KOPT-K1 (cell line): ENCODE results near the gene LILRA6.
A peak's percentile ranks its signal among the peaks of the same experiment; 100 is the strongest.
"Not testable (repeated sequence)": the region's sequence is repeated elsewhere in the genome, so short reads cannot be mapped to it uniquely, and the experiment has no call there.

Experiments
- H3K27ac ChIP-seq: fragments of 200-600 bp; sonication (generic); 2 replicates; pipeline ENCODE4 v1.5.1; 2016; ENCODE audit warnings: antibody characterized with exemption, mild to moderate bottlenecking, low read depth, low read length; ENCODE audit not compliant: poor library complexity, severe bottlenecking
- H3K36me3 ChIP-seq: fragments of 200-600 bp; sonication (generic); 2 replicates; pipeline ENCODE4 v1.5.1; 2017; ENCODE audit warnings: antibody characterized with exemption, mild to moderate bottlenecking, low read length, moderate library complexity; ENCODE audit not compliant: insufficient read depth
- H3K9me3 ChIP-seq: fragments of 200-600 bp; sonication (generic); 2 replicates; pipeline ENCODE4 v1.5.1; 2017; ENCODE audit warnings: antibody characterized with exemption, low read length, mild to moderate bottlenecking; ENCODE audit not compliant: insufficient read depth, poor library complexity, severe bottlenecking

Gene LILRA6

GRCh38 chr19:54207983-54208783 lies 34.4 kb downstream of the LILRA6 start:
- Histone ChIP-seq H3K36me3 (peaks cover 61% of the 10 kb centered on the region), H3K9me3 (no peaks in the 10 kb centered on the region), H3K27ac (no peak overlapping the region)

GRCh38 chr19:54207676-54207982 lies 35.0 kb downstream of the LILRA6 start:
- Histone ChIP-seq H3K27ac (no peak overlapping the region), H3K9me3 (no peaks in the 10 kb centered on the region), H3K36me3 (peaks cover 67% of the 10 kb centered on the region)

- H3K9me3 ChIP-seq, H3K27ac ChIP-seq: not testable (repeated sequence)
- peaks cover 71% of the 10 kb centered on the region for H3K36me3 ChIP-seq
Observed at GRCh38 chr19:54207193-54207592, 35.4 kb downstream of the LILRA6 start.

- H3K36me3 ChIP-seq = peaks cover 75% of the 10 kb centered on the region
- H3K27ac ChIP-seq = no peak overlapping the region
Observed at GRCh38 chr19:54206831-54207177, 35.8 kb downstream of the LILRA6 start.

GRCh38 chr19:54206030-54206830 lies 36.4 kb downstream of the LILRA6 start:
- peaks cover 81% of the 10 kb centered on the region for H3K36me3 ChIP-seq

More at GRCh38 chr19:54206831-54207177, 35.8 kb downstream of the LILRA6 start:
- no peaks in the 10 kb centered on the region for H3K9me3 ChIP-seq

GRCh38 chr19:54204767-54205468 lies 37.7 kb downstream of the LILRA6 start:
- peaks cover 83% of the 10 kb centered on the region for H3K36me3 ChIP-seq
- H3K27ac ChIP-seq = no peak overlapping the region
- no peaks in the 10 kb centered on the region for H3K9me3 ChIP-seq

More at GRCh38 chr19:54206030-54206830, 36.4 kb downstream of the LILRA6 start:
- H3K27ac ChIP-seq = no peak overlapping the region
- H3K9me3 ChIP-seq = no peaks in the 10 kb centered on the region

- Histone ChIP-seq H3K27ac (no peak overlapping the region), H3K36me3 (peaks cover 72% of the 10 kb centered on the region), H3K9me3 (no peaks in the 10 kb centered on the region)
Observed at GRCh38 chr19:54203151-54203611, 39.4 kb downstream of the LILRA6 start.

GRCh38 chr19:54201980-54202379 lies 40.6 kb downstream of the LILRA6 start:
- Histone ChIP-seq H3K27ac (peak overlapping the region; percentile 80), H3K9me3 (no peaks in the 10 kb centered on the region), H3K36me3 (peaks cover 60% of the 10 kb centered on the region)

GRCh38 chr19:54201172-54201701 lies 41.4 kb downstream of the LILRA6 start:
- Histone ChIP-seq H3K36me3 (peaks cover 52% of the 10 kb centered on the region), H3K27ac (peak overlapping the region; percentile 80), H3K9me3 (no peaks in the 10 kb centered on the region)

GRCh38 chr19:54199401-54199800 lies 43.2 kb downstream of the LILRA6 start:
- Histone ChIP-seq H3K27ac (no peak overlapping the region), H3K9me3 (no peaks in the 10 kb centered on the region), H3K36me3 (peaks cover 46% of the 10 kb centered on the region)

- Histone ChIP-seq H3K27ac (no peak overlapping the region), H3K36me3 (peaks cover 36% of the 10 kb centered on the region), H3K9me3 (no peaks in the 10 kb centered on the region)
Observed at GRCh38 chr19:54197121-54197520, 45.5 kb downstream of the LILRA6 start.

GRCh38 chr19:54196536-54196935 lies 46.1 kb downstream of the LILRA6 start:
- H3K36me3 ChIP-seq = peaks cover 31% of the 10 kb centered on the region
- no peaks in the 10 kb centered on the region for H3K9me3 ChIP-seq
- no peak overlapping the region for H3K27ac ChIP-seq

GRCh38 chr19:54194463-54194862 lies 48.1 kb downstream of the LILRA6 start:
- not testable (repeated sequence) for H3K27ac ChIP-seq, H3K9me3 ChIP-seq
- H3K36me3 ChIP-seq = peaks cover 25% of the 10 kb centered on the region

- Histone ChIP-seq H3K27ac (no peak overlapping the region), H3K9me3 (no peaks in the 10 kb centered on the region), H3K36me3 (peaks cover 25% of the 10 kb centered on the region)
Observed at GRCh38 chr19:54193011-54193410, 49.6 kb downstream of the LILRA6 start.
